ENCODE measurements around the gene MAPK14. TPM values are rescaled to one million over a fixed set of nuclear protein-coding genes. Genes with fewer than 3 reads are reported as not detected.

MAPK14 gene
- total RNA-seq, 1 donor from 2014 or later = 38.4 TPM

Other genes with a start within 250 kb of the MAPK14 start
- gene CLPSL1, start 246.8 kb upstream of the MAPK14 start, total RNA-seq = not detected in 2 replicates
- not detected in 2 replicates for gene CLPS, start 230.5 kb upstream of the MAPK14 start, total RNA-seq
- gene LHFPL5, start 222.5 kb upstream of the MAPK14 start, total RNA-seq = not detected in 2 replicates
- gene SRPK1, start 106.7 kb upstream of the MAPK14 start, total RNA-seq = 56.3 and 90.6 TPM in 2 replicates
- not detected in 2 replicates for gene SLC26A8, start 3.2 kb upstream of the MAPK14 start, total RNA-seq
- gene MAPK13, start 102.7 kb downstream of the MAPK14 start, total RNA-seq = 70.6 and 95.6 TPM in 2 replicates
- gene BRPF3, start 168.9 kb downstream of the MAPK14 start, total RNA-seq = 6.3 and 10.1 TPM in 2 replicates
- 0.26 and 1.2 TPM in 2 replicates for gene PNPLA1, start 242.3 kb downstream of the MAPK14 start, total RNA-seq